UCSD-AML1 (cell line): ENCODE measurements around the gene APOL4.
A peak's percentile ranks its signal among the peaks of the same experiment; 100 is the strongest.
"Not testable (repeated sequence)": the region's sequence is repeated elsewhere in the genome, so short reads cannot be mapped to it uniquely, and the experiment has no call there.

ENCODE experiments used
- DNase-seq: peaks from one replicate; lab custom pipeline; 2025; ENCODE audit not compliant: unreplicated experiment; lab: John Stamatoyannopoulos, UW

The APOL4 gene

GRCh38 chr22:36232715-36233401 lies 31.2 kb upstream of the APOL4 start:
- DNase-seq = no peak

GRCh38 chr22:36231051-36231450 lies 29.4 kb upstream of the APOL4 start:
- DNase-seq = not testable (repeated sequence)

DNA sequence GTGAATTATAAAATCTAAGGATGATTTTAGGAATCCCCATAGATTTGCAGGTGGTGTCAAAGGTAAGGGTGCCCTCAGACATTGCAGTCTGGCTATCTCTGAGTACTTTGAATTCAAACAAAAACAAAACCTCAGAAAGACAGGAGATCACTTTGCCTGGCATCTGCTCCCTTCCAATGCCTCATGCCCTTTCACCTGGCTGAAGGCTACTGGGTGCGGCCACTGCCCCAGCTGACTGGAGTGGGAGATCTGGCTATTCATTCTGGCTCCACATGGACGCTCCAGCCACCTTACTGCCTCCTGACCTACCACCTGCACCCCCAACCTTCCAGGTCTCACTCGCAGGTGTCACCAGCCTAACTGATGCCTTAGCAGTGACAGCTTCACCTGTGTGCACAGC lies 28.0 kb upstream of the APOL4 start:
- not testable (repeated sequence) for DNase-seq

GRCh38 chr22:36228944-36229343 lies 27.3 kb upstream of the APOL4 start:
- DNase-seq = no peak

DNA sequence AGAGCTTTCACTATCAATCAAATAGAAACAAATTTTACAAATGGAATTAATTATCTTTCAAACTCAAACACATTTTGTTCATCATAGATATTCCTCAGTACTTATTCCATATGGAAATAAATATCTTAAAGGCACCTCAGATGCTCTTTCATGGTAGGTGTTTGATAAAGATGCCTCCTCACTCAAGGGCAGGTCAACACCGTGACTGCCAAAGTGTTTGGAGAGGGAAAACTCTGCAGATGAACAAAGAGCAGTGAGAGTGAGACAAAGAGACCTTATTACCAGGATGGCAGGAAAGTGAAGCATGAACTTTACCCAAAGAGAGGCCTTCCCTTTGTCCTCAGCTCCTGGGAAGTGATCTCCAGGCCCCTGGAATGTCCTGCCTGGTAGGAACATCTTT lies 26.8 kb upstream of the APOL4 start:
- DNase-seq = not testable (repeated sequence)

GRCh38 chr22:36227806-36228205 lies 26.2 kb upstream of the APOL4 start:
- no peak for DNase-seq

DNA sequence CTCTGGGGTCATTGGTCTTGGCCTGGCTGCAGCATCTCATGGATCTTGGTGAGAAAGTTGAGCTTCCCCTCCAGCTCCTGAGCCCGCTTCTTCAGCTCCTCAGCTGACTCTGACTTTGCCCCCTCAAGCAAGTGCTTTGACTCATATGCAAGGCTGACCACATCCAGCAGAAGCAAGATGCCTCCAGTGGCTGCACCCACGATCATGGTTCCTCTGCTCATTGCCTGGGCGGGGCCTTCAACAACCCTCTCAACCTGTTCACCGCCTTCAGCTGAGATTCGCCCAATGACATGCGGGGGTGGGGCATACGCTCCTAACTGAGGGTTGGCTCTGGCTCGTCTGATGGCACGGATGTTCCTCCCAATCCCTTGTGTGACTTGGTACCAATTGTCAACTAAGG lies 25.8 kb upstream of the APOL4 start:
- DNase-seq = no peak

DNA sequence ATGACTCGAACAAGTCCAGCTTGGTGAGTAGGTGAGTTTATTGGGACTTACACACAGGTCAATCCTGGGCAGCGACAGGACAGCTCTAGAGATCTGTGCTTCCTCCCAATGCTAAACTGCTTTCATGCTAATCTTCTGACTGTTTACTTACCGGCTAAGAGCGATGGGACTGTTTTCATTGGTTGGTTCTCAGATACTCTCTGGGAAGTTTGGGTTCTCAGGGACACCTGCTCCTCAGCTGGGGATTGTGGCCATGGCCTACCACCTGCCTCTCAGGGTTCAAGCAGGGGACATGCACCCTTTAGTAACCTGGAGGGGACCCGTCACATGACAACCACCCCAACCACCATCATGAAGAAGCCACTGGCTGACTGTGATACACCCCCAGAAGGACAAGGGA lies 24.6 kb upstream of the APOL4 start:
- no peak for DNase-seq

GRCh38 chr22:36225333-36225922 lies 23.8 kb upstream of the APOL4 start:
- no peak for DNase-seq

GRCh38 chr22:36224245-36224644 lies 22.6 kb upstream of the APOL4 start:
- no peak for DNase-seq

DNA sequence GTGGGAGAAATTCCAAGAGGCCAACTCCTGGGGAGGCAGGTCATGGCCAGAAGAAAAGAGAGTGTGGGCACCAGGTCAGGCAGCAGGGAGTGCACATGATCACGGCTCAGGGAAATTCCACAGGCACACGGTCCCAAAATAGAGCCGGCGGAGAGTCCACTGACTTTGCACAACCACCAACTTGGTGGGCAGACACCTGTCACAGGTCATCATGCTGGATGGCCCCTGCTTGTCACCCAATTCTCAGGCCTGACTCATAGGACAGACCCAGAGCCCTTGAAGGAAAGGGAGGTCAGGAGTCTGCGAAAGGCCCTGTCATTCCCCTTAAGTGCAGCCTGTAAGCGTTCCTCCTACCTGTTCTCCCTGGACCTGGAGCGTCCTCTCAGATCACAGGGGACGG lies 21.9 kb upstream of the APOL4 start:
- no peak for DNase-seq

- DNase-seq = no peak
These were observed 21.4 kb upstream of the APOL4 start for GRCh38 chr22:36222887-36223450.

DNA sequence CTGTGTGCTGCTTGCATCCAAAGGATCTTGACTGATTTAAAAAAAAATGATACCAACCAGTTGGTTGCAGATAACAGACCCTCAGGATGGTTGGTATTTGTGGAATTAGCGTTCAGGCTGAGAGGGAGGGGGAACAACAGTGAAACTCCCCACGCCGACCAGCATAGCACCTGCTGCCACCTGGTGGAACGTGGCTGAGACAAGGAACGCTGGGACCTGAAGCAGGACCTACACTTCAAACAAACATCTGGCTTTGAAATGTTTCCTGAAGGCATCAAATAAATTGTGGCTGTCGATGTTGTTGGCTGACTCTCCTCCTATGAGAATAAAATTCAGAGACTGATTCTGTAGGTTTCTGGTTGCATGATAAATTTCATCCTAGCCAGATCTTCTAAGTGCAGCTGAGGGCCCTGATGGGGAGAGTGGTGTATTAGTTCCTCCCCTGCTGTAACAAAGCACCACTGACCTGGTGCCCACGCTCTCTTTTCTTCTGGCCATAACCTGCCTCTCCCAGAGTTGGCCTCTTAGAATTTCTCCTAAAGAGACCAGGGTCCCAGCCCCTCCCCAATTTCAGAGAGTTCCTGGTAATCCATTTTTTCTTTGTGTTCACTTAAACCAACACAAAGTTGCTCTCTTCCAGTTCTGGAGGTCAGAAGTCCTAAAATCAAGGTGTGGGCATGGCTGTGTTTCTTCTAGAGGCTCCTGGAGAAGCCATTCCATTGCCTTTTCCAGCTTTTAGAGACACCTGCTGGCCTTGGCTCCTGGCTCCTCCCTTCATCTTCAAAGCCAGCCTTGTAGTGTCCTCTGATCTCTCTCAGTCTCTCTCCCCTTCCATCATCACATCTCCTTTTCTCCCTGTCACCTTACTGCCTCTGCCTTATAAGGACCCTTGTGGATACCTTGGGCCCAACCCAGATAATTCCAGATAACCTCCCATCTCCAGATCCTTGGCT lies 20.5 kb upstream of the APOL4 start:
- DNase-seq = peak; percentile 41

DNA sequence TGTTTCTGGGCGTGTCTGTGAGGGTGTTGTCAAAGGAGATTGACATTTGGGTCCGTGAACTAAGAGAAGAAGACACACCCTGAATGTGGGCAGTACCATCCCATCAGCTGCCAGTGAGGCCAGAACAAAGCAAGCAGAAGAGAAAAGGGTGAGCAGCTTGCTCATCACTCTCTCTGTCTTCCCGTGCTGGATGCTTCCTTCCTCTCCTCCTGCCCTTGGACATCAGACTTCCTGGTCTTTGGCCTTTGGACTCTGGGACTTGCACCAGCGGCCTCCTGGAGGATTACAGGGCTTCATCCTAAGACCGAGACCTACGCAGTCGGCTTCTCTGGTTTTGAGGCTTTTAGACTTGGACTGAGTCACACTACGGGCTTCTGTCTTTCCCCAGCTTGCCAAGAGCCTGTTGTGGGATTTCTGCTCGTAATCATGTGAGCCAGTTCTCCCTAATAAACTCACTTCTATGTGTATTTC lies 18.9 kb upstream of the APOL4 start:
- no peak for DNase-seq

DNA sequence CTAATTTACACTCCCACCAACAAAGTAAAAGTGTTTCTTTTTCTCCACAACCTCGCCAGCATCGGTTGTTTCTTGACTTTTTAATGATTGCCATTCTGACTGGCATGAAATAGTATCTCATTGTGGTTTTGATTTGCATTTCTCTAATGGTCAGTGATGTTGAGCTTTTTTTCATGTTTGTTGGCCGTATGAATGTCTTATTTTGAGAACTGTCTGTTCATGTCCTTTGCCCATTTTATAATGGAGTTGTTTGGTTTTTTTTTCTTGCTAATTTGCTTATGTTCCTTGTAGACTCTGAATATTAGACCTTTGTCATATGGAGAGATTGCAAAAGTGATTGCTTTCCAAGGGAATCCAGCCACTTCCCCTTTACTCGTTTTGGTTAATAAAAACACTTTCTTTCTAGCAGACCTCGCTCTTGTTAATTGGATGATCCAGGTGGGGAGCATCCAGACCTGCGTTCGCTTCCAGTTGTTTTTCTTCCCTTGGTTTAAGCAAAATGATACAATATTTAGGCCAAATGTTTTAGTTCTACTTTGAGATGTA lies 17.1 kb upstream of the APOL4 start:
- DNase-seq = no peak

GRCh38 chr22:36215981-36216380 lies 14.4 kb upstream of the APOL4 start:
- DNase-seq = no peak

GRCh38 chr22:36213586-36213985 lies 12.0 kb upstream of the APOL4 start:
- DNase-seq = no peak

DNA sequence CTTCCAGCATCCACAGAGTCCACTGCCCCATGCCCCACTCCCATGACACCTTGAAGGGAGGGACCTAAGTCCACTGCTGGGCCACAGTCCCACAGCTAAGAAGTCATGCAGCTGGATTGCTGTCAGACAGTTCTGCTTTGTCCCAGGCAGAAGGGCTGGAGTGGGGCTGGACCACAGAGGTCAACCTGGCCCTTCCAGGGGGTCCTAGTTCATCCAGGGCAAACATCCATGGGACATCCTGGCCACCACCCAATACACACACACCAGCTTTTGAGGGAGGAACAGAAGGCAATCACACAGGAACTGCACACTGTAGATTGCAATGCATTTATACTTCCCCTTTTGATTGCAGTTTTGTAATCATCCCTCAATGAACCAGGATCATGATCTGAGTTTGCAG lies 11.3 kb upstream of the APOL4 start:
- peak; percentile 31 for DNase-seq

DNA sequence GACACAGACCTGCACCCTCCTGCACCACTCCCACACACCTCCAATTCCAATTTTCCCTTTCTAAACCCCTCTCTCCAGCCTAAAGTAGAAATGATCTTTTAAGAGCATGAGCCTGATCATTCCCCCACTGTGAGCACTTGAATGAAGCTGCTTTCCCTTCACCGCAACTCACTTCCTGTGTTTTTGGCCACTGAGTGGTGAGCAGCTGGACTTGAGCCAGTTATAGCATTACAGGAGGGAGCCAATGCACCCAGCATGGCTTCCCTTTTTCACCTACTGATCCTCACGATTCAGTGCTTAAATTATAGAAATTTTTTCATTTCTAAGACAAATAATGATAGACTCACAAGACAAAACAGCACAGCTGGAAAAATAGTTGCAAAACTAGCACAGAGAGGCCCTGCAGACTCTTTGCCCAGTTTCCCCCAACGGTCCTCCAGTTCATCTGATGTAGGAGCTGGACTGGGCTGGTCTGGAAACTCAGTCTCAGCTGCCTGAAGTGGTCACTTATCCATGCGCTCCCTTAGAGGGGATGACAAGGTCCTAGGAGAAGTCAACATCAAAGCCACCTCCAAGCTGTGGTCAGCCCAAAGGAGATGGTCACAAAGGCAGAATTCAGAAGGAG lies 9.7 kb upstream of the APOL4 start:
- peak; percentile 45 for DNase-seq

GRCh38 chr22:36210224-36210623 lies 8.6 kb upstream of the APOL4 start:
- no peak for DNase-seq

DNA sequence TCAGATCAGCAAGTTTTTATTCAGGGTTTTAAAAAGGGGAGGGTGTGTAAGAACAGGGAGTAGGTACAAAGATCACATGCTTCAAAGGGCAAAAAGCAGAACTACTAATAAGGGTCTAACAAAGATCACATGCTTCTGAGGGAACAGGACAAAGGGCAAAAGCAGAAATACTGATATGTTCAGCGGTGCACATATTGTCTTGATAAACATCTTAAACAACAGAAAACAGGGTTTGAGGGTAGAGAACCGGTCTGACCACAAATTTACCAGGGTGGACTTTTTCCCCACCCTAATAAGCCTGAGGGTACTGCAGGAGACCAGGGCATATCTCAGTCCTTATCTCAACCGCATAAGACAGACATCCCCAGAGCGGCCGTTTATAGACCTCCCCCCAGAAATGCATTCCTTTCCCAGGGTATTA lies 7.9 kb upstream of the APOL4 start:
- not testable (repeated sequence) for DNase-seq
